H1 (cell line): ENCODE results near the gene ZNF48. TPM values are rescaled to one million over a fixed set of nuclear protein-coding genes. Genes with fewer than 3 reads are reported as not detected.
A peak's percentile ranks its signal among the peaks of the same experiment; 100 is the strongest.

ENCODE experiments used
- CBX8 ChIP-seq: fragments of 300-800, 300-1000 bp; sonication (generic); IDR thresholded peaks from 2 replicates; pipeline ENCODE4 v1.7.1; 2016; ENCODE audit warnings: low read depth, low read length, borderline replicate concordance
- CHD1 ChIP-seq: IDR thresholded peaks from 2 replicates; pipeline ENCODE4 v1.6.1; 2012; ENCODE audit warnings: low read depth, low read length, improper control_type of control experiment
- JUN ChIP-seq: IDR thresholded peaks from 2 replicates; pipeline ENCODE4 v1.6.1; 2011; ENCODE audit warnings: low read depth, mild to moderate bottlenecking, improper control_type of control experiment, low read length
- KDM5A ChIP-seq: fragments of 200-600 bp; IDR thresholded peaks from 2 replicates; pipeline ENCODE4 v1.7.1; 2012; ENCODE audit warnings: mild to moderate bottlenecking, low read length, inconsistent platforms, mixed read lengths
- POLR2AphosphoS5 ChIP-seq: IDR thresholded peaks from 2 replicates; pipeline ENCODE4 v1.6.1; 2011; ENCODE audit warnings: low read depth, low read length
- POU5F1 ChIP-seq: IDR thresholded peaks from 2 replicates; pipeline ENCODE4 v1.6.1; 2011; ENCODE audit warnings: low read depth, mild to moderate bottlenecking, low read length, moderate library complexity
- SIX5 ChIP-seq: IDR thresholded peaks from 2 replicates; pipeline ENCODE4 v1.6.1; 2011; ENCODE audit warnings: mild to moderate bottlenecking, low read depth, low read length
- SP2 ChIP-seq: IDR thresholded peaks from 2 replicates; pipeline ENCODE4 v1.6.1; 2012; ENCODE audit warnings: mild to moderate bottlenecking, low read length, inconsistent platforms
- TAF7 ChIP-seq: optimal IDR thresholded peaks from 2 replicates; pipeline ENCODE3; 2011; ENCODE audit warnings: low read depth, mild to moderate bottlenecking, inconsistent platforms, low read length, moderate library complexity, borderline replicate concordance
- YY1 ChIP-seq: IDR thresholded peaks from 2 replicates; pipeline ENCODE4 v1.6.1; 2011; ENCODE audit warnings: low read depth, mild to moderate bottlenecking, low read length
- polyA plus RNA-seq, 7 experiments: library from polyadenylated mRNA; depleted of rRNA in 3 of 7; stranded (reverse) in 5 of 7; unstranded in 2 of 7; fragments of >200 nt in 5 of 7; fragments of 200-250 nt in 2 of 7; gene quantifications; 1 replicate in 5 of 7; 2 replicates in 1 of 7; 4 replicates in 1 of 7; pipeline versions ENCODE4 v1.2.1 to v1.2.3, GENCODE V29; 2011 to 2013; ENCODE audit warnings: missing spikeins in 2 of 7, mixed read lengths in 2 of 7
- total RNA-seq: library from RNA; stranded (reverse); fragmentation: NEBNext Ultra II Directional; extraction: Animal tissue kit (Norgen Biotek cat#: 25700); gene quantifications from 2 replicates; pipeline ENCODE4 v1.2.1, GENCODE V29; 2021
- TF ChIP-seq, protein P1 (sequence below): fragments of 300-600 bp; sonication (generic); IDR thresholded peaks from 2 replicates; pipeline ENCODE4 v1.7.1; 2012; ENCODE audit warnings: low read length, moderate library complexity, mild to moderate bottlenecking, inconsistent platforms; ENCODE audit not compliant: insufficient replicate concordance

ZNF48 gene
- total and polyA plus RNA-seq, 2 of the 8 experiments (the other 6 are each of a cell fraction or from before 2014, with no cell fraction given), result 30.4 to 41.2 TPM

DNA sequence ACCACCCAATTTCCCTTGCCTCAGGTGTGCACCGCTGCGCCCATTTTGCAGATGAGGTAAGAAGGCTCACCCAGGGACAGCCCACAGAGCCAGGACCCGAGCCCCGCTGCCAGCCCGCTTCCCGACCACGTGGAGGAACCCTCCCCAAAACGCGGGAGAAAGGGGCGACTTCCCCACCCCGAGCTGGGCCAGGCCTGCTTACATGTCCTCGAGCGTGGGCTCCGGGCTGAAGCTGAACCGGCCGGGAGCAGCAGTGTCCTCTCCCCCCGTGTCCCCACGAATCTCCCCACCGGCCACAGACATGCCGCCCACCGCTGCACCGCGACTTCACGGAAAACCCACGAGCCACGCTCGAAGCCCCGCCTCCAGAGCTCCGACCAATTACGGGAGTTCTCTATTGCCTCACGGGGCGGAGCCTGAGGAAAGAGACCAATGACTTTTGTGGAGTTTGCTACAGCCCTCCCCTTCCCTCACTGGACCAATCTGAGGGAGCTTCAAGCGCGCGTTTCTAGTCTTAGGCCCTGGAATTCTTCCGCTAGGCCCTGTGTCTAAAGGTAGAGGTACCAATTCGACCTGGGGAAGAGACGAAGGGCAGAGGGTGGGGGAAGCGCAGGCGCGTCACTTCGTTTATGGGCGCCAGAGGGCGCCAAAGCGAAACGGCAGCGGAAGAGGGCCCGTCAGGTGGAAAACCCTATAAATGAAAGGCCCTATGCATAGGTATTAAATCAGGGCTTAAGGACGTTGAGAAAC is 34.6 kb downstream of the ZNF48 start, which contains the start of gene DCTPP1 (continued):
- TF ChIP-seq YY1 (peak; percentile 46; the same call in 1 of the 2 replicates), POLR2AphosphoS5 (no peak), KDM5A (no peak), POU5F1 (no peak), SP2 (peak; percentile 38; the same call in 1 of the 2 replicates), SIX5 (no peak), JUN (no peak), CBX8 (no peak), TAF7 (no peak), CHD1 (no peak)
- TF ChIP-seq, protein P1, sequence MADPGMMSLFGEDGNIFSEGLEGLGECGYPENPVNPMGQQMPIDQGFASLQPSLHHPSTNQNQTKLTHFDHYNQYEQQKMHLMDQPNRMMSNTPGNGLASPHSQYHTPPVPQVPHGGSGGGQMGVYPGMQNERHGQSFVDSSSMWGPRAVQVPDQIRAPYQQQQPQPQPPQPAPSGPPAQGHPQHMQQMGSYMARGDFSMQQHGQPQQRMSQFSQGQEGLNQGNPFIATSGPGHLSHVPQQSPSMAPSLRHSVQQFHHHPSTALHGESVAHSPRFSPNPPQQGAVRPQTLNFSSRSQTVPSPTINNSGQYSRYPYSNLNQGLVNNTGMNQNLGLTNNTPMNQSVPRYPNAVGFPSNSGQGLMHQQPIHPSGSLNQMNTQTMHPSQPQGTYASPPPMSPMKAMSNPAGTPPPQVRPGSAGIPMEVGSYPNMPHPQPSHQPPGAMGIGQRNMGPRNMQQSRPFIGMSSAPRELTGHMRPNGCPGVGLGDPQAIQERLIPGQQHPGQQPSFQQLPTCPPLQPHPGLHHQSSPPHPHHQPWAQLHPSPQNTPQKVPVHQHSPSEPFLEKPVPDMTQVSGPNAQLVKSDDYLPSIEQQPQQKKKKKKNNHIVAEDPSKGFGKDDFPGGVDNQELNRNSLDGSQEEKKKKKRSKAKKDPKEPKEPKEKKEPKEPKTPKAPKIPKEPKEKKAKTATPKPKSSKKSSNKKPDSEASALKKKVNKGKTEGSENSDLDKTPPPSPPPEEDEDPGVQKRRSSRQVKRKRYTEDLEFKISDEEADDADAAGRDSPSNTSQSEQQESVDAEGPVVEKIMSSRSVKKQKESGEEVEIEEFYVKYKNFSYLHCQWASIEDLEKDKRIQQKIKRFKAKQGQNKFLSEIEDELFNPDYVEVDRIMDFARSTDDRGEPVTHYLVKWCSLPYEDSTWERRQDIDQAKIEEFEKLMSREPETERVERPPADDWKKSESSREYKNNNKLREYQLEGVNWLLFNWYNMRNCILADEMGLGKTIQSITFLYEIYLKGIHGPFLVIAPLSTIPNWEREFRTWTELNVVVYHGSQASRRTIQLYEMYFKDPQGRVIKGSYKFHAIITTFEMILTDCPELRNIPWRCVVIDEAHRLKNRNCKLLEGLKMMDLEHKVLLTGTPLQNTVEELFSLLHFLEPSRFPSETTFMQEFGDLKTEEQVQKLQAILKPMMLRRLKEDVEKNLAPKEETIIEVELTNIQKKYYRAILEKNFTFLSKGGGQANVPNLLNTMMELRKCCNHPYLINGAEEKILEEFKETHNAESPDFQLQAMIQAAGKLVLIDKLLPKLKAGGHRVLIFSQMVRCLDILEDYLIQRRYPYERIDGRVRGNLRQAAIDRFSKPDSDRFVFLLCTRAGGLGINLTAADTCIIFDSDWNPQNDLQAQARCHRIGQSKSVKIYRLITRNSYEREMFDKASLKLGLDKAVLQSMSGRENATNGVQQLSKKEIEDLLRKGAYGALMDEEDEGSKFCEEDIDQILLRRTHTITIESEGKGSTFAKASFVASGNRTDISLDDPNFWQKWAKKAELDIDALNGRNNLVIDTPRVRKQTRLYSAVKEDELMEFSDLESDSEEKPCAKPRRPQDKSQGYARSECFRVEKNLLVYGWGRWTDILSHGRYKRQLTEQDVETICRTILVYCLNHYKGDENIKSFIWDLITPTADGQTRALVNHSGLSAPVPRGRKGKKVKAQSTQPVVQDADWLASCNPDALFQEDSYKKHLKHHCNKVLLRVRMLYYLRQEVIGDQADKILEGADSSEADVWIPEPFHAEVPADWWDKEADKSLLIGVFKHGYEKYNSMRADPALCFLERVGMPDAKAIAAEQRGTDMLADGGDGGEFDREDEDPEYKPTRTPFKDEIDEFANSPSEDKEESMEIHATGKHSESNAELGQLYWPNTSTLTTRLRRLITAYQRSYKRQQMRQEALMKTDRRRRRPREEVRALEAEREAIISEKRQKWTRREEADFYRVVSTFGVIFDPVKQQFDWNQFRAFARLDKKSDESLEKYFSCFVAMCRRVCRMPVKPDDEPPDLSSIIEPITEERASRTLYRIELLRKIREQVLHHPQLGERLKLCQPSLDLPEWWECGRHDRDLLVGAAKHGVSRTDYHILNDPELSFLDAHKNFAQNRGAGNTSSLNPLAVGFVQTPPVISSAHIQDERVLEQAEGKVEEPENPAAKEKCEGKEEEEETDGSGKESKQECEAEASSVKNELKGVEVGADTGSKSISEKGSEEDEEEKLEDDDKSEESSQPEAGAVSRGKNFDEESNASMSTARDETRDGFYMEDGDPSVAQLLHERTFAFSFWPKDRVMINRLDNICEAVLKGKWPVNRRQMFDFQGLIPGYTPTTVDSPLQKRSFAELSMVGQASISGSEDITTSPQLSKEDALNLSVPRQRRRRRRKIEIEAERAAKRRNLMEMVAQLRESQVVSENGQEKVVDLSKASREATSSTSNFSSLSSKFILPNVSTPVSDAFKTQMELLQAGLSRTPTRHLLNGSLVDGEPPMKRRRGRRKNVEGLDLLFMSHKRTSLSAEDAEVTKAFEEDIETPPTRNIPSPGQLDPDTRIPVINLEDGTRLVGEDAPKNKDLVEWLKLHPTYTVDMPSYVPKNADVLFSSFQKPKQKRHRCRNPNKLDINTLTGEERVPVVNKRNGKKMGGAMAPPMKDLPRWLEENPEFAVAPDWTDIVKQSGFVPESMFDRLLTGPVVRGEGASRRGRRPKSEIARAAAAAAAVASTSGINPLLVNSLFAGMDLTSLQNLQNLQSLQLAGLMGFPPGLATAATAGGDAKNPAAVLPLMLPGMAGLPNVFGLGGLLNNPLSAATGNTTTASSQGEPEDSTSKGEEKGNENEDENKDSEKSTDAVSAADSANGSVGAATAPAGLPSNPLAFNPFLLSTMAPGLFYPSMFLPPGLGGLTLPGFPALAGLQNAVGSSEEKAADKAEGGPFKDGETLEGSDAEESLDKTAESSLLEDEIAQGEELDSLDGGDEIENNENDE, result no peak
